Parathyroid adenoma (tissue), 2 donors: ENCODE results near the gene CDIPT.

Experiments
- H2AFZ ChIP-seq: fragments of 300-600 bp; sonication (generic); one replicate; pipeline ENCODE4 v1.7.0; 2017; ENCODE audit warnings: antibody characterized with exemption, mild to moderate bottlenecking
- H3K27ac ChIP-seq: fragments of 300-600 bp; sonication (generic); one replicate; pipeline ENCODE4 v1.7.0; 2017
- H3K27me3 ChIP-seq: fragments of 300-600 bp; sonication (generic); one replicate; pipeline ENCODE4 v1.7.0; 2017; ENCODE audit warnings: low read length; ENCODE audit not compliant: control insufficient read depth, insufficient read depth
- H3K36me3 ChIP-seq: fragments of 300-600 bp; sonication (generic); one replicate; pipeline ENCODE4 v1.7.0; 2017; ENCODE audit warnings: low read length; ENCODE audit not compliant: control insufficient read depth, insufficient read depth
- H3K4me1 ChIP-seq: fragments of 300-600 bp; sonication (generic); one replicate; pipeline ENCODE4 v1.7.0; 2017; ENCODE audit warnings: control low read depth
- H3K4me2 ChIP-seq: fragments of 300-600 bp; sonication (generic); one replicate; pipeline ENCODE4 v1.7.0; 2017; ENCODE audit warnings: low read length
- H3K4me3 ChIP-seq: fragments of 300-600 bp; sonication (generic); one replicate; pipeline ENCODE4 v1.7.0; 2017; ENCODE audit warnings: low read depth, low read length
- H3K79me2 ChIP-seq: fragments of 300-600 bp; sonication (generic); one replicate; pipeline ENCODE4 v1.7.0; 2017; ENCODE audit warnings: control low read depth
- H3K9ac ChIP-seq: fragments of 300-600 bp; sonication (generic); one replicate; pipeline ENCODE4 v1.7.0; 2017; ENCODE audit warnings: mild to moderate bottlenecking
- H3K9me3 ChIP-seq: fragments of 300-600 bp; sonication (generic); one replicate; pipeline ENCODE4 v1.7.0; 2017; ENCODE audit warnings: low read length; ENCODE audit not compliant: control insufficient read depth
- TF ChIP-seq, protein P1 (sequence below): fragments of 300-600 bp; sonication (generic); IDR thresholded peaks from one replicate; pipeline ENCODE4 v1.7.0; 2017; ENCODE audit warnings: antibody characterized with exemption, mild to moderate bottlenecking
- donor health status: primary hyperparathyroidism.

CDIPT gene

DNA sequence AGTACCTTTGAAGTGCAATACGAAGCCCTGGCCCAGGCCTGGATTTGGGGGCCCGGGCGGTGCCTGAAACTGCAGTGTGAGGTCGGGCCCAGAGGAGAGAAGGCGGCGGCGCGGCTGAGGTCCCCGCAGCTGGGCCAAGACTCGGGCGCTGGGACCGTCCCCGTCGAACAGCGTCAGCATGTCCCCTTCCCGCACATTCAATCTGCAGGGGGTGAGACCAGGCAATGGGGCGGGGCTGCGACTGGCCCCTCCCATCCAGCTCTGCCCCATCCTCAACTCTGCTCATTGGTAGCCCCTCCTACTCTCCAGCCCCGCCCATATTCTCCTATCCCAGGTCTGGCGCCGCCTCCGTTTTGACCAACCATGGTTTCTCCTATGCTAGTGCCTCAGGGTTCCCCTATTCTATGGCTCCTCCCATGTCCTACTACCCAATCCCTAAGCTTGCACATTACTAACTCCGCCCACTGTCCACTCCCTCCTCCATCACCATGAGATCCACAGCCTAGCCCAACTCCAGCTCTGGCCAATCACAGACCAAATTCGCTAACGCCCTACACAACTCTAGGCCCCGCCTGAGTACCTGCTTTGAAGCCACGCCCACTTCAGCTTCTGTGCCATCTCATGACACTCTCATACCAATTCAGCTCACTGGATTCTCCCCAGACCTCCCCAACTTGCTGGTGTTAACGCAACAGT is 14.4 kb upstream of the CDIPT start:
- H3K4me3 ChIP-seq = no peak overlapping the region

GRCh38 chr16:29876594-29877249 is 13.7 kb upstream of the CDIPT start:
- H3K36me3 ChIP-seq = no peaks in the 10 kb centered on the region
- H3K27me3 ChIP-seq = no peaks in the 10 kb centered on the region
- H3K4me1 ChIP-seq = no peaks in the 10 kb centered on the region
- TF ChIP-seq, protein P1, sequence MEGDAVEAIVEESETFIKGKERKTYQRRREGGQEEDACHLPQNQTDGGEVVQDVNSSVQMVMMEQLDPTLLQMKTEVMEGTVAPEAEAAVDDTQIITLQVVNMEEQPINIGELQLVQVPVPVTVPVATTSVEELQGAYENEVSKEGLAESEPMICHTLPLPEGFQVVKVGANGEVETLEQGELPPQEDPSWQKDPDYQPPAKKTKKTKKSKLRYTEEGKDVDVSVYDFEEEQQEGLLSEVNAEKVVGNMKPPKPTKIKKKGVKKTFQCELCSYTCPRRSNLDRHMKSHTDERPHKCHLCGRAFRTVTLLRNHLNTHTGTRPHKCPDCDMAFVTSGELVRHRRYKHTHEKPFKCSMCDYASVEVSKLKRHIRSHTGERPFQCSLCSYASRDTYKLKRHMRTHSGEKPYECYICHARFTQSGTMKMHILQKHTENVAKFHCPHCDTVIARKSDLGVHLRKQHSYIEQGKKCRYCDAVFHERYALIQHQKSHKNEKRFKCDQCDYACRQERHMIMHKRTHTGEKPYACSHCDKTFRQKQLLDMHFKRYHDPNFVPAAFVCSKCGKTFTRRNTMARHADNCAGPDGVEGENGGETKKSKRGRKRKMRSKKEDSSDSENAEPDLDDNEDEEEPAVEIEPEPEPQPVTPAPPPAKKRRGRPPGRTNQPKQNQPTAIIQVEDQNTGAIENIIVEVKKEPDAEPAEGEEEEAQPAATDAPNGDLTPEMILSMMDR = no peak
- H3K9ac ChIP-seq = no peak overlapping the region
- H2AFZ ChIP-seq = no peak overlapping the region
- no peak overlapping the region for H3K4me2 ChIP-seq
- H3K4me3 ChIP-seq = no peak overlapping the region
- no peak overlapping the region for H3K27ac ChIP-seq
- no peaks in the 10 kb centered on the region for H3K79me2 ChIP-seq
- no peaks in the 10 kb centered on the region for H3K9me3 ChIP-seq

More for the DNA sequence above, 14.4 kb upstream of the CDIPT start:
- Histone ChIP-seq H3K36me3 (no peaks in the 10 kb centered on the region), H3K27me3 (no peaks in the 10 kb centered on the region), H2AFZ (no peak overlapping the region), H3K4me2 (no peak overlapping the region), H3K27ac (no peak overlapping the region), H3K9me3 (no peaks in the 10 kb centered on the region), H3K9ac (no peak overlapping the region), H3K4me1 (no peaks in the 10 kb centered on the region), H3K79me2 (no peaks in the 10 kb centered on the region)
- TF ChIP-seq, protein P1 = no peak

- Histone ChIP-seq H3K9ac (no peak overlapping the region), H2AFZ (no peak overlapping the region), H3K4me3 (no peak overlapping the region), H3K9me3 (no peaks in the 10 kb centered on the region), H3K27ac (no peak overlapping the region), H3K36me3 (no peaks in the 10 kb centered on the region), H3K4me1 (no peaks in the 10 kb centered on the region), H3K79me2 (no peaks in the 10 kb centered on the region), H3K27me3 (no peaks in the 10 kb centered on the region), H3K4me2 (no peak overlapping the region)
- TF ChIP-seq, protein P1 = no peak
These were observed 13.2 kb upstream of the CDIPT start for GRCh38 chr16:29876217-29876593.

DNA sequence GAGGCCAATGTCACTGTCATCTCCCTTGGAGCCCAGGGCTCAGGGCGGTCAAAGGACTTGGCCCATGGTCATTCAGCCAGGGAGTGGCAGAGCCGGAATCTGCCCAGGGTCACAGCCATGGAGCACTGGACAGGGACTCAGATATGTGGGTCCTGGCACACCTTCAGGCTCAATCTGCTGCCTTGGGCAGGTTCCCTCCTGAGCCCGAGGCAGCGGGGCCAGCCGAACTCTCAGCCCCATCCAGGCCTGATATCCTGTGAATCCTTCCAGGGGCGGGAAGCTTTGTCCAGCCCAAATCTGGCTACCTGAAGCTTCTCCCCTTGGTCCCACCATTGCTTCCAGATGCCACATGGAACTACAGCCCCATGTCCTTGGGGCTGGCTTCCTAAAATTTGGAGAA is 12.2 kb upstream of the CDIPT start:
- H2AFZ ChIP-seq = no peak overlapping the region
- TF ChIP-seq, protein P1 = no peak
- no peak overlapping the region for H3K4me2 ChIP-seq
- H3K4me1 ChIP-seq = no peaks in the 10 kb centered on the region
- no peak overlapping the region for H3K9ac ChIP-seq
- H3K79me2 ChIP-seq = no peaks in the 10 kb centered on the region
- no peaks in the 10 kb centered on the region for H3K9me3 ChIP-seq
- no peak overlapping the region for H3K4me3 ChIP-seq
- no peaks in the 10 kb centered on the region for H3K27me3 ChIP-seq
- H3K36me3 ChIP-seq = no peaks in the 10 kb centered on the region
- no peak overlapping the region for H3K27ac ChIP-seq

GRCh38 chr16:29873319-29873718 is 10.3 kb upstream of the CDIPT start:
- no peak overlapping the region for H3K4me2 ChIP-seq
- no peak overlapping the region for H3K9ac ChIP-seq
- no peaks in the 10 kb centered on the region for H3K79me2 ChIP-seq
- H2AFZ ChIP-seq = no peak overlapping the region
- no peaks in the 10 kb centered on the region for H3K9me3 ChIP-seq
- H3K36me3 ChIP-seq = no peaks in the 10 kb centered on the region
- no peak overlapping the region for H3K4me3 ChIP-seq
- TF ChIP-seq, protein P1 = no peak
- H3K4me1 ChIP-seq = no peaks in the 10 kb centered on the region
- no peaks in the 10 kb centered on the region for H3K27me3 ChIP-seq
- H3K27ac ChIP-seq = no peak overlapping the region
